Measurements from ENCODE around the gene ZNF70.

ZNF70 gene

DNA sequence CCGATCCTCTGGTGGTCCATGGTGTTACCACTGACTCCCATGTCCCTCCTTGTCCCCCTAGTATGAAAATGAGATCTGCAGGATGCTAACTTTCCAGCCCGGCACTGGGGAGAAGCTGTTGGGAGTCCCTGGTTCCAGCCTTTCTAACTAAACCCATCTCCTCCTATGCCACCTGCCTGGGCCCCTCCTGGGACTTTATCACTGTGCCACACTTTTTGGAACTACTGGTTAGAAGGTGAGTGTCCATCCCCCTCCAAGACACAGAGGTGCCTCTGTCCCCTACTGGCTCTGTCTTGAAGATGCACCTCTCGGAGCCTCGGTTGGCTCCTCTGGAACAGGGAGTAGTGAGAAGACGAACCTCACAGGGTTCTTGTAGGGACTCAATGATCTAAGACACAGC is 60.2 kb downstream of the ZNF70 start, which contains the start of gene RGL4:
RGL4 (plus strand) TSS at position 301 of the 400 bp plus-strand sequence. CDS start 1,018 bp downstream, outside the sequence.
- DNase-seq: no peak

- DNase-seq: no peak
These were observed 61.5 kb downstream of the ZNF70 start for GRCh38 chr22:23689414-23689813.
